GM21619 (cell line): Measurements from ENCODE around the gene PTPN5.
"Not testable (repeated sequence)": the region's sequence is repeated elsewhere in the genome, so short reads cannot be mapped to it uniquely, and the experiment has no call there.

Source experiments
- ATAC-seq: cut with Tn5 transposase; IDR thresholded peaks from one replicate; pipeline ENCODE4 v1.9.1; 2021; ENCODE audit not compliant: unreplicated experiment

Gene PTPN5

DNA sequence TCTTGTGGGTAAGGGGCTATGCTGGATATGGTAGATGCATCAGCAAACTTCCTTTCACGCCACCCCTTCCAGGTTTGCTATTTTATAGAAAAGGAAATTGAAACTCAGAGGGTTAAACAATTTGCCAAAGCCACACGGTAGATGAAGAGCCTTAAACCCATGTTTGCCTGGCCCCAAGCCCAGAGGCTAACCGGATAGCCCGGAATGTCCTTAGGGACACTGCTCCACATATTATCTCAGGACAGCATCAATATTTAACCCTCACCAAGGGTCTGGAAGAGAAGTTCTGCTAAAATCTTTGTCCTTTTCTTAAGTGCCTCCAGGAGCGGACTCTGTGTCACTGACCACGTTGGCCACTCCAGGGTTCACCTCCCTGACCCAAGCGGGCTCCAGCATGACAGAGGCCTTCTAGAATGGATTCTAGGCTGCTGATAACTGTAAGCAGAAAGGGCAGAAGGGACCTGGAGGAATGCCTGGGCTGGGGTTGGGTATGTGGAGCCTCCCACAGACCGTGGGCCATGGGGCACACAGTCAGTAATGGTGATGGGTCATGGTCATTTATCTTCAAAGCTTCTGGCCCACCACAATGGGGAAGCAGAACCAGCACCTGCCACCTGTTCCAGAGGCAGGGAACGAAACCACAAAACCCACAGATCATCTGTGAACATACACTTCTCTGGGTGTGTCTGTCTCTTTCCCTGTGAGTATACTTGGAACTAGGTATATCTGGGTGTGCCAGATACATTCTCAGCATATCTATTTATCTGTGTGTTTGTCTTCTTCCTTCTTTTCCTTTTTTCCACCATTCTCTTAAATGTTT lies 98.4 kb downstream of the PTPN5 start:
- no peak for ATAC-seq

DNA sequence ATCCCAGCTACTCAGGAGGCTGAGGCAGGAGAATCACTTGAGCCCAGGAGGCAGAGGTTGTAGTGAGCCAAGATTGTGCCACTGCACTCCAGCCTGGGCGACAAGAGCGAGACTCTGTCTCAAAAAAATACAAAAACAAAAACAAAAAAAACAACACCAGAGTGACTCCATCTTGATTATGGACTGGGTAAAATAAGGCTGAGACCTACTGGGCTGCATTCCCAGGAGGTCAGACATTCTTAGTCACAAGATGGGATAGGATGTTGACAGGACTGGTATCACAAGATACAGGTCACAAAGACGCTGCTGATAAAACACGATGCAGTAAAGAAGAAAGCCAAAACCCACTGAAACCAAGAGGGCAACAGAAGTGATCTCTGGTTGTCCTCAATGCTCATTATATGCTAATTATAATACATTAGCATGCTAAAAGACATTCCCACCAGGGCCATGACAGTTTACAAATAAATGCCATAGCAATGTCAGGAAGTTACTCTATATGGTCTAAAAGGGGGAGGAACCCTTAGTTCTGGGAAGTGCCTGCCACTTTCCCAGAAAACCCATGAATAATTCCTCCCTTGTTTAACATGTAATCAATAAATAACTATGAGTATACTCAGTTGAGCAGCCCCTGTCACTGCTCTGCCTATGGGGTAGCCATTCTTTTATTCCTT lies 100.0 kb downstream of the PTPN5 start:
- not testable (repeated sequence) for ATAC-seq

DNA sequence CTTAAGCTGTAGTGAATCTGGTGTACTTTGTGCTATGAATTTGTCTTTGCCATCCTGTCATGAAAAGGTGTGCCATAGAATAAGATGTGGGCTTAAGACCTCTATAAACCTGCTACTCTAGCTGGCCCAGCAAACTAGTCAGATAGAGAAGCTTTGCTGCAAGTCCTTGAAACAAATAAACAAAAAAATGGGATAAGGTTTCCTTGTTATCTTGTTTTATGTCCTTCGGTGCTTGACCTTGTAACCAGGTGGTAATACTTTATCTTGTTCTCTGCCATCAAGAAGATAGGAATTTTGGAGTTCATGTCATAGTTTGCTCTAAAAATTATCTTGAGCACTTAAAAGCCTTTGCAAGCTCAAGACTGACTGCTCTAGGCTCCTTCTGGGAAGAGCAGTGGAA lies 107.3 kb downstream of the PTPN5 start:
- ATAC-seq, result no peak

- ATAC-seq, result no peak
Measured at GRCh38 chr11:18682466-18682865, 109.1 kb downstream of the PTPN5 start.

GRCh38 chr11:18681949-18682348 lies 109.6 kb downstream of the PTPN5 start:
- ATAC-seq, result not testable (repeated sequence)
